ENCODE results near the gene CHIC1.
"Not testable (repeated sequence)": the region's sequence is repeated elsewhere in the genome, so short reads cannot be mapped to it uniquely, and the experiment has no call there.

- not testable (repeated sequence) for TF ChIP-seq CTCF, POLR2A (IDR thresholded peaks at IDR 0.05)
Measured at GRCh38 chrX:73531655-73532054, 31.3 kb upstream of the CHIC1 start.

Data from adrenal gland (tissue), 5 donors.